ENCODE results near the gene CLSTN2. TPM values are rescaled to one million over a fixed set of nuclear protein-coding genes. Genes with fewer than 3 reads are reported as not detected.

The CLSTN2 gene
- total and polyA plus RNA-seq, 2 of the 13 experiments (the other 11 are each of a cell fraction or from before 2014, with no cell fraction given), result not detected

- TF ChIP-seq, protein P1, sequence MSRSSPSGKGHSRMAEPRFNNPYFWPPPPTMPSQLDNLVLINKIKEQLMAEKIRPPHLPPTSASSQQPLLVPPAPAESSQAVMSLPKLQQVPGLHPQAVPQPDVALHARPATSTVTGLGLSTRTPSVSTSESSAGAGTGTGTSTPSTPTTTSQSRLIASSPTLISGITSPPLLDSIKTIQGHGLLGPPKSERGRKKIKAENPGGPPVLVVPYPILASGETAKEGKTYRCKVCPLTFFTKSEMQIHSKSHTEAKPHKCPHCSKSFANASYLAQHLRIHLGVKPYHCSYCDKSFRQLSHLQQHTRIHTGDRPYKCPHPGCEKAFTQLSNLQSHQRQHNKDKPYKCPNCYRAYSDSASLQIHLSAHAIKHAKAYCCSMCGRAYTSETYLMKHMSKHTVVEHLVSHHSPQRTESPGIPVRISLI (CRISPR knock-in tag; IDR thresholded peaks at IDR 0.05; ENCODE audit: borderline replicate concordance), result no peak
- no peak for TF ChIP-seq ZSCAN22 (CRISPR knock-in tag; IDR thresholded peaks at IDR 0.05)
- TF ChIP-seq MED1 (CRISPR knock-in tag; IDR thresholded peaks at IDR 0.05), result no peak
- no peak for TF ChIP-seq ZMYM3 (CRISPR knock-in tag; IDR thresholded peaks at IDR 0.05)
- TF ChIP-seq ATF7 (IDR thresholded peaks at IDR 0.05), result no peak
- TF ChIP-seq ATF7 (CRISPR knock-in tag; IDR thresholded peaks at IDR 0.05), result no peak
- TF ChIP-seq PBX2 (CRISPR knock-in tag; IDR thresholded peaks at IDR 0.05), result no peak
- TF ChIP-seq MED8 (CRISPR knock-in tag; IDR thresholded peaks at IDR 0.05; ENCODE audit: insufficient replicate concordance), result no peak
- TF ChIP-seq POLR2AphosphoS5 (IDR thresholded peaks at IDR 0.05; ENCODE audit: low read depth, low read length), result no peak
These were observed 573.6 kb downstream of the CLSTN2 start (continued) for GRCh38 chr3:140508550-140508949.

DNA sequence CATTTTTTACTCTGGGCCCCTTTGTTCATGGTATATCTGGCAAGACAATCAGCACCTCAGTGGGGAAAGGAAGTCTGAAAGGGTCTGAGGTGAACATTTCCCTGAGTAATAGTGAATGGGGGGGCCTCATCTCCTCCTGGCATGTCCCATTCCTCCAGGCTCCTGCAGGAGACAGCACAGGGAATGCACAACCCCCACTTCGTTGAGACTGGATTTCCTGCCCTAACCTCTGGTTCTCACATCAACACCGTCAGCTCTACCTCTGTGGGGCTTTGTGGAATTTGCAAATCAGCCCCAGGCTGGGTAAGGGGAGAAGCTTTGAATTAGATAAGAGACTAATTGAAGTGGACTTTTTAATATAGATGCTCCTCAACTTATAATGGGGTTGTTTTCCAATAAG, 574.5 kb downstream of the CLSTN2 start:
- CTCF ChIA-PET (ENCODE audit: low intra/inter-chr PET ratio, low total read pairs), result no interaction called here
- 17% methylated on average over 2 of the region's 2 CpGs for WGBS (ENCODE audit: low lambda C conversion rate)
- Histone ChIP-seq H3K36me3 (replicated peaks in 1 of 2; ENCODE audit: control insufficient read depth in 1 of 2, insufficient read depth in 2 of 2, low read length in 2 of 2) (no peaks in the 10 kb centered on the region; a peak in 1 of 5 replicates), H3K9ac (ENCODE audit: insufficient read depth, low read depth, low read length) (no peak overlapping the region), H3K4me1 (ENCODE audit: insufficient read depth, low read length) (no peaks in the 10 kb centered on the region), H3K27ac (ENCODE audit: extremely low read length, insufficient read depth, low read length) (no peak overlapping the region), H4K20me1 (ENCODE audit: insufficient read depth, low read length) (no peaks in the 10 kb centered on the region), H2AFZ (ENCODE audit: low read length) (no peak overlapping the region), H3K4me3 (replicated peaks in 1 of 3; ENCODE audit: insufficient read depth in 1 of 3, low read depth in 2 of 3, low read length in 3 of 3) (no peak overlapping the region), H3K4me2 (ENCODE audit: low read depth, low read length) (no peak overlapping the region), H3K27me3 (ENCODE audit: control insufficient read depth in 1 of 2, insufficient read depth in 2 of 2, low read length in 2 of 2) (peaks cover 0 to 4% of the 10 kb centered on the region in 2 experiments; a peak in 1 of 5 replicates), H3K79me2 (ENCODE audit: insufficient read depth, low read length) (no peaks in the 10 kb centered on the region), H3K9me3 (ENCODE audit: low read length) (no peaks in the 10 kb centered on the region)
- POLR2A ChIA-PET, result no interaction called here
- no TSS peak for BruUV-seq (replicated peaks)
- ATAC-seq (no peak), DNase-seq (ENCODE audit: low spot score) (no peak), FAIRE-seq (no peak)
- in situ Hi-C loops (cut with HindIII; ENCODE audit: extremely low pct_ligation_motif_present, low pct_unique_long_range_greater_than_20kb) (no loop called here), intact Hi-C loops (cut with micrococcal nuclease; ENCODE audit: unreplicated experiment) (loop anchor here (10.0 kb wide), 1 partner anchor 385 kb away; no protein-coding TSS in a partner anchor)
- no peak for TF ChIP-seq ZNF569 (CRISPR knock-in tag; IDR thresholded peaks at IDR 0.05; ENCODE audit: borderline replicate concordance)
- no peak for TF ChIP-seq ARNT2 (CRISPR knock-in tag; IDR thresholded peaks at IDR 0.05; ENCODE audit: low read depth)
- TF ChIP-seq JDP2 (CRISPR knock-in tag; IDR thresholded peaks at IDR 0.05; ENCODE audit: borderline replicate concordance), result no peak
- TF ChIP-seq ARID4A (CRISPR knock-in tag; IDR thresholded peaks at IDR 0.05; ENCODE audit: borderline replicate concordance), result no peak
- TF ChIP-seq ZBTB44 (CRISPR knock-in tag; IDR thresholded peaks at IDR 0.05), result no peak
- no peak for TF ChIP-seq TSC22D2 (CRISPR knock-in tag; IDR thresholded peaks at IDR 0.05; ENCODE audit: borderline replicate concordance)
- TF ChIP-seq CC2D1A (CRISPR knock-in tag; IDR thresholded peaks at IDR 0.05), result no peak
- TF ChIP-seq NR3C1 (CRISPR knock-in tag; IDR thresholded peaks at IDR 0.05), result no peak
